H1 (cell line): ENCODE measurements around the gene HSD17B2. TPM values are rescaled to one million over a fixed set of nuclear protein-coding genes. Genes with fewer than 3 reads are reported as not detected.

Experiments used
- polyA plus RNA-seq, 7 experiments: library from polyadenylated mRNA; depleted of rRNA in 3 of 7; stranded (reverse) in 5 of 7; unstranded in 2 of 7; fragments of >200 nt in 5 of 7; fragments of 200-250 nt in 2 of 7; gene quantifications; 1 replicate in 5 of 7; 2 replicates in 1 of 7; 4 replicates in 1 of 7; pipeline versions ENCODE4 v1.2.1 to v1.2.3, GENCODE V29; 2011 to 2013; ENCODE audit warnings: missing spikeins in 2 of 7, mixed read lengths in 2 of 7
- total RNA-seq: library from RNA; stranded (reverse); fragmentation: NEBNext Ultra II Directional; extraction: Animal tissue kit (Norgen Biotek cat#: 25700); gene quantifications from 2 replicates; pipeline ENCODE4 v1.2.1, GENCODE V29; 2021
- TF ChIP-seq, protein P1 (sequence below): IDR thresholded peaks from 2 replicates; pipeline ENCODE4 v1.6.1; 2012; ENCODE audit warnings: low read length, inconsistent platforms

The HSD17B2 gene
- total and polyA plus RNA-seq, 2 of the 8 experiments (the other 6 are each of a cell fraction or from before 2014, with no cell fraction given), result not detected

GRCh38 chr16:82047374-82047773 lies 12.3 kb downstream of the HSD17B2 start (continued):
- TF ChIP-seq, protein P1, sequence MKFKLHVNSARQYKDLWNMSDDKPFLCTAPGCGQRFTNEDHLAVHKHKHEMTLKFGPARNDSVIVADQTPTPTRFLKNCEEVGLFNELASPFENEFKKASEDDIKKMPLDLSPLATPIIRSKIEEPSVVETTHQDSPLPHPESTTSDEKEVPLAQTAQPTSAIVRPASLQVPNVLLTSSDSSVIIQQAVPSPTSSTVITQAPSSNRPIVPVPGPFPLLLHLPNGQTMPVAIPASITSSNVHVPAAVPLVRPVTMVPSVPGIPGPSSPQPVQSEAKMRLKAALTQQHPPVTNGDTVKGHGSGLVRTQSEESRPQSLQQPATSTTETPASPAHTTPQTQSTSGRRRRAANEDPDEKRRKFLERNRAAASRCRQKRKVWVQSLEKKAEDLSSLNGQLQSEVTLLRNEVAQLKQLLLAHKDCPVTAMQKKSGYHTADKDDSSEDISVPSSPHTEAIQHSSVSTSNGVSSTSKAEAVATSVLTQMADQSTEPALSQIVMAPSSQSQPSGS, result no peak
